PC-9 (cell line): ENCODE measurements around the gene AGPAT3. TPM values are rescaled to one million over a fixed set of nuclear protein-coding genes. Genes with fewer than 3 reads are reported as not detected.

Experiments used
- BruUV-seq: library from RNA; stranded (reverse); fragments of 400-500 nt; replicated peaks from 2 replicates; lab custom pipeline; 2021; lab: Mats Ljungman, UMichigan
- CTCF ChIA-PET: fragments of 300-600 bp; sonication (Branson Sonifier 250); formaldehyde crosslinking; loops from one replicate; lab custom pipeline; 2022; ENCODE audit warnings: antibody characterized with exemption; lab: Charles Lee
- POLR2A ChIA-PET: fragments of 300-600 bp; sonication (Branson Sonifier 250); formaldehyde crosslinking; loops from one replicate; lab custom pipeline; 2022; ENCODE audit warnings: antibody characterized with exemption; ENCODE audit not compliant: unreplicated experiment; lab: Charles Lee
- DNase-seq, 2 experiments: peaks; one replicate each; pipeline versions ENCODE4 v3.0.0 to v3.0.0-alpha.2; 2015 to 2022; ENCODE audit warnings: mixed read lengths in 1 of 2
- H2AFZ ChIP-seq: fragments of 200-600 bp; sonication (generic); 2 replicates; pipeline ENCODE4 v1.8.1; 2017; ENCODE audit warnings: antibody characterized with exemption
- H3F3A ChIP-seq: fragments of 200-600 bp; sonication (generic); 2 replicates; pipeline ENCODE4 v1.8.1; 2017; ENCODE audit warnings: antibody characterized with exemption, mild to moderate bottlenecking, low read depth; ENCODE audit not compliant: insufficient read depth
- H3K27ac ChIP-seq: fragments of 200-600 bp; sonication (generic); 2 replicates; pipeline ENCODE4 v1.6.1; 2016; ENCODE audit warnings: mixed run types
- H3K27me3 ChIP-seq: fragments of 200-600 bp; sonication (generic); 2 replicates; pipeline ENCODE4 v1.6.1; 2016; ENCODE audit warnings: low read depth, mixed run types; ENCODE audit not compliant: insufficient read depth
- H3K36me3 ChIP-seq: fragments of 200-600 bp; sonication (generic); 2 replicates; pipeline ENCODE4 v1.6.1; 2016; ENCODE audit warnings: low read depth, mixed run types
- H3K4me1 ChIP-seq: fragments of 200-600 bp; sonication (generic); replicated peaks from 2 replicates; pipeline ENCODE4 v1.6.1; 2016; ENCODE audit warnings: mixed run types; ENCODE audit not compliant: insufficient read depth
- H3K4me2 ChIP-seq: fragments of 200-600 bp; sonication (generic); 2 replicates; pipeline ENCODE4 v1.6.1; 2017; ENCODE audit warnings: mixed run types
- H3K4me3 ChIP-seq: fragments of 200-600 bp; sonication (generic); 2 replicates; pipeline ENCODE4 v1.6.1; 2016; ENCODE audit warnings: mixed run types
- H3K79me2 ChIP-seq: fragments of 200-600 bp; sonication (generic); 2 replicates; pipeline ENCODE4 v1.6.1; 2017; ENCODE audit warnings: low read depth, mixed run types
- H3K9me2 ChIP-seq: fragments of 200-600 bp; sonication (generic); 2 replicates; pipeline ENCODE4 v1.8.1; 2017; ENCODE audit warnings: mild to moderate bottlenecking; ENCODE audit not compliant: insufficient read depth
- H3K9me3 ChIP-seq: fragments of 200-600 bp; sonication (generic); 2 replicates; pipeline ENCODE4 v1.8.1; 2016; ENCODE audit warnings: low read depth; ENCODE audit not compliant: insufficient read depth
- H4K20me1 ChIP-seq: fragments of 200-600 bp; sonication (generic); 2 replicates; pipeline ENCODE4 v1.8.1; 2017; ENCODE audit not compliant: insufficient read depth
- EZH2 ChIP-seq: fragments of 200-600 bp; sonication (generic); IDR thresholded peaks from 2 replicates; pipeline ENCODE4 v1.8.0; 2017; ENCODE audit warnings: antibody characterized with exemption, low read depth
- intact Hi-C: fragments of 100-400 bp; cut with micrococcal nuclease; formaldehyde crosslinking; loops from one replicate; pipeline ENCODE4 v1.10.0; 2022; ENCODE audit not compliant: unreplicated experiment
- total RNA-seq: library from RNA; stranded (reverse); gene quantifications from 2 replicates; pipeline ENCODE4 v1.2.3, GENCODE V29; 2021
- TF ChIP-seq, protein P1 (sequence below): fragments of 200-600 bp; sonication (generic); conservative IDR thresholded peaks from 2 replicates; pipeline ENCODE4 v1.6.1; 2017; ENCODE audit warnings: mixed run types, antibody characterized with exemption, mild to moderate bottlenecking, moderate library complexity

Gene AGPAT3
- total RNA-seq, 1 experiment from 2014 or later: 39.0 TPM

- Histone ChIP-seq H3K4me3 (no peak overlapping the region), H3K9me3 (no peaks in the 10 kb centered on the region), H3F3A (no peaks in the 10 kb centered on the region; the same call in 1 of the 2 replicates), H3K27ac (no peak overlapping the region), H3K4me2 (no peak overlapping the region), H2AFZ (no peak overlapping the region), H3K36me3 (no peaks in the 10 kb centered on the region), H3K79me2 (no peaks in the 10 kb centered on the region), H4K20me1 (no peaks in the 10 kb centered on the region), H3K9me2 (no peaks in the 10 kb centered on the region), H3K27me3 (peaks cover 3% of the 10 kb centered on the region; the same call in 1 of the 2 replicates), H3K4me1 (no peaks in the 10 kb centered on the region)
- intact Hi-C loops: no loop called here
- ChIA-PET POLR2A (no interaction called here), CTCF (no interaction called here)
- DNase-seq: no peak
- TF ChIP-seq EZH2: no peak
- TF ChIP-seq, protein P1, sequence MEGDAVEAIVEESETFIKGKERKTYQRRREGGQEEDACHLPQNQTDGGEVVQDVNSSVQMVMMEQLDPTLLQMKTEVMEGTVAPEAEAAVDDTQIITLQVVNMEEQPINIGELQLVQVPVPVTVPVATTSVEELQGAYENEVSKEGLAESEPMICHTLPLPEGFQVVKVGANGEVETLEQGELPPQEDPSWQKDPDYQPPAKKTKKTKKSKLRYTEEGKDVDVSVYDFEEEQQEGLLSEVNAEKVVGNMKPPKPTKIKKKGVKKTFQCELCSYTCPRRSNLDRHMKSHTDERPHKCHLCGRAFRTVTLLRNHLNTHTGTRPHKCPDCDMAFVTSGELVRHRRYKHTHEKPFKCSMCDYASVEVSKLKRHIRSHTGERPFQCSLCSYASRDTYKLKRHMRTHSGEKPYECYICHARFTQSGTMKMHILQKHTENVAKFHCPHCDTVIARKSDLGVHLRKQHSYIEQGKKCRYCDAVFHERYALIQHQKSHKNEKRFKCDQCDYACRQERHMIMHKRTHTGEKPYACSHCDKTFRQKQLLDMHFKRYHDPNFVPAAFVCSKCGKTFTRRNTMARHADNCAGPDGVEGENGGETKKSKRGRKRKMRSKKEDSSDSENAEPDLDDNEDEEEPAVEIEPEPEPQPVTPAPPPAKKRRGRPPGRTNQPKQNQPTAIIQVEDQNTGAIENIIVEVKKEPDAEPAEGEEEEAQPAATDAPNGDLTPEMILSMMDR: no peak
- BruUV-seq: no TSS peak
Measured at GRCh38 chr21:43829575-43830119, 35.4 kb upstream of the AGPAT3 start.

- BruUV-seq: no TSS peak
Measured at GRCh38 chr21:43832158-43832550, 32.9 kb upstream of the AGPAT3 start.

DNA sequence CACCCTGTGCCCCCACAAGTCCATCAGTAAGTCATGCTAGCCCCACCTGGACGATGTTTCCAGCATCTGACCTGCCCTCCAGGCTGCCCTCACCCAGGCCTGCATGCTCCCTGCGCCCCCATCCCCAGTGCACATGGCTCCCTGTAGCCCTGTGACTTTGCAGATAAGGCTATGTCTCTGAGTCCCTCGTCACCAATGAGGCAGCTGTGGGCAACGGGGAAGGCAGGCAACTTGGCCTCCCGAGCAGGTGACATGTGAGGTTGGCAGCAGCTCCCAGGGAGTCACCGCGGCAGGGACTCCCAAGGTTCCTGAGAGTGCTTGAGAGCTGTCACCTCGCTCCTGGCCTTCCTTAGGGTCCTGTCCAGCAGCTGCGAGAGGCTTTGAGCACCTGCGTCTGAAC is 32.4 kb upstream of the AGPAT3 start:
- no peak overlapping the region for H3K4me2 ChIP-seq
- no peak overlapping the region for H3K27ac ChIP-seq
- no peaks in the 10 kb centered on the region for H4K20me1 ChIP-seq
- H3K79me2 ChIP-seq: no peaks in the 10 kb centered on the region
- no peaks in the 10 kb centered on the region for H3K36me3 ChIP-seq
- no peak overlapping the region for H3K4me3 ChIP-seq
- H3F3A ChIP-seq: no peaks in the 10 kb centered on the region
- BruUV-seq: no TSS peak
- ChIA-PET CTCF (no interaction called here), POLR2A (no interaction called here)
- intact Hi-C loops: no loop called here
- H3K27me3 ChIP-seq: peaks cover 3% of the 10 kb centered on the region; the same call in 1 of the 2 replicates
- DNase-seq: no peak
- TF ChIP-seq, protein P1: no peak
- no peak for TF ChIP-seq EZH2
- no peaks in the 10 kb centered on the region for H3K9me3 ChIP-seq
- H3K4me1 ChIP-seq: no peaks in the 10 kb centered on the region
- no peaks in the 10 kb centered on the region for H3K9me2 ChIP-seq
- H2AFZ ChIP-seq: no peak overlapping the region

More at GRCh38 chr21:43832158-43832550, 32.9 kb upstream of the AGPAT3 start:
- no peak overlapping the region for H3K4me2 ChIP-seq
- ChIA-PET CTCF (no interaction called here), POLR2A (no interaction called here)
- H3K79me2 ChIP-seq: no peaks in the 10 kb centered on the region
- H3K27ac ChIP-seq: no peak overlapping the region
- H3K36me3 ChIP-seq: no peaks in the 10 kb centered on the region
- TF ChIP-seq EZH2: no peak
- TF ChIP-seq, protein P1: no peak
- intact Hi-C loops: no loop called here
- H4K20me1 ChIP-seq: no peaks in the 10 kb centered on the region
- no peaks in the 10 kb centered on the region for H3K9me2 ChIP-seq
- H3F3A ChIP-seq: no peaks in the 10 kb centered on the region
- DNase-seq: no peak
- H2AFZ ChIP-seq: no peak overlapping the region
- H3K27me3 ChIP-seq: peaks cover 3% of the 10 kb centered on the region; the same call in 1 of the 2 replicates
- H3K4me1 ChIP-seq: no peaks in the 10 kb centered on the region
- no peak overlapping the region for H3K4me3 ChIP-seq
- H3K9me3 ChIP-seq: no peaks in the 10 kb centered on the region
